Mesothelial cell of epicardium (in vitro differentiated cells): ENCODE measurements around the gene DDX39A. TPM values are rescaled to one million over a fixed set of nuclear protein-coding genes. Genes with fewer than 3 reads are reported as not detected.
"Not testable (repeated sequence)": the region's sequence is repeated elsewhere in the genome, so short reads cannot be mapped to it uniquely, and the experiment has no call there.

ENCODE experiments used
- DNase-seq, 2 experiments: peaks; one replicate each; pipeline ENCODE4 v3.0.0; 2021; ENCODE audit warnings: low spot score in 2 of 2; ENCODE audit not compliant: unreplicated experiment in 2 of 2
- H3K27ac Mint-ChIP-seq: 2 replicates; pipeline ENCODE4 v1.8.0; 2021; ENCODE audit warnings: mixed read lengths
- H3K27me3 Mint-ChIP-seq: 2 replicates; pipeline ENCODE4 v1.8.0; 2021; ENCODE audit warnings: low read depth, mixed read lengths
- H3K36me3 Mint-ChIP-seq: 2 replicates; pipeline ENCODE4 v1.8.0; 2021; ENCODE audit warnings: mixed read lengths
- H3K4me1 Mint-ChIP-seq: 2 replicates; pipeline ENCODE4 v1.8.0; 2021; ENCODE audit warnings: mixed read lengths
- H3K4me3 Mint-ChIP-seq: 2 replicates; pipeline ENCODE4 v1.8.0; 2021; ENCODE audit warnings: mild to moderate bottlenecking, moderate library complexity, mixed read lengths
- H3K9me3 Mint-ChIP-seq: 2 replicates; pipeline ENCODE4 v1.8.0; 2021; ENCODE audit warnings: mixed read lengths
- CTCF ChIP-seq: fragments of 200-600 bp; sonication (generic); IDR thresholded peaks from one replicate; pipeline ENCODE4 v1.5.0; 2021; ENCODE audit warnings: antibody characterized with exemption; ENCODE audit not compliant: unreplicated experiment
- total RNA-seq: library from RNA; stranded (reverse); gene quantifications from 3 replicates; pipeline ENCODE4 v1.2.1, GENCODE V29; 2021

The DDX39A gene
- total RNA-seq, 1 donor from 2014 or later = 68.6 TPM

GRCh38 chr19:14366529-14366928, 52.6 kb downstream of the DDX39A start:
- H3K4me3 Mint-ChIP-seq = no peak overlapping the region
- no peaks in the 10 kb centered on the region for H3K27me3 Mint-ChIP-seq
- H3K27ac Mint-ChIP-seq = peak overlapping the region; percentile 50
- peaks cover 29% of the 10 kb centered on the region for H3K4me1 Mint-ChIP-seq
- TF ChIP-seq CTCF = no peak
- peaks cover 3% of the 10 kb centered on the region for H3K9me3 Mint-ChIP-seq
- peak; percentile 47 to 74 for DNase-seq
- H3K36me3 Mint-ChIP-seq = no peaks in the 10 kb centered on the region

- H3K27ac Mint-ChIP-seq = peak overlapping the region; percentile 84
- H3K27me3 Mint-ChIP-seq, DNase-seq, H3K36me3 Mint-ChIP-seq, H3K9me3 Mint-ChIP-seq: not testable (repeated sequence)
- peaks cover 26% of the 10 kb centered on the region for H3K4me1 Mint-ChIP-seq
- peak overlapping the region; percentile 57 for H3K4me3 Mint-ChIP-seq
Measured at GRCh38 chr19:14364098-14364443, 55.1 kb downstream of the DDX39A start.

- peaks cover 26% of the 10 kb centered on the region for H3K4me1 Mint-ChIP-seq
- H3K27me3 Mint-ChIP-seq = no peaks in the 10 kb centered on the region
- TF ChIP-seq CTCF = no peak
- peak overlapping the region; percentile 84 for H3K27ac Mint-ChIP-seq
- peak overlapping the region; percentile 57 for H3K4me3 Mint-ChIP-seq
- peaks cover 3% of the 10 kb centered on the region for H3K9me3 Mint-ChIP-seq
- H3K36me3 Mint-ChIP-seq = no peaks in the 10 kb centered on the region
- peak; percentile 60 to 70 for DNase-seq
Measured at GRCh38 chr19:14363183-14364097, 55.7 kb downstream of the DDX39A start.

- no peak for DNase-seq
- Mint-ChIP-seq H3K4me1 (peaks cover 26% of the 10 kb centered on the region), H3K9me3 (no peaks in the 10 kb centered on the region), H3K4me3 (peak overlapping the region; percentile 41), H3K27ac (peak overlapping the region; percentile 84), H3K36me3 (no peaks in the 10 kb centered on the region), H3K27me3 (no peaks in the 10 kb centered on the region)
- TF ChIP-seq CTCF = no peak
Measured at GRCh38 chr19:14361824-14362223, 57.3 kb downstream of the DDX39A start.

Other genes with a start within 250 kb of the DDX39A start
- gene ADGRL1, start 213.2 kb downstream of the DDX39A start, total RNA-seq = 97.9 to 106 TPM (median 102 TPM) in 3 replicates
- 4.5 to 5.4 TPM (median 4.9 TPM) in 3 replicates for gene ADGRE5, start 37.9 kb downstream of the DDX39A start, total RNA-seq
- gene PKN1, start 14.0 kb upstream of the DDX39A start, total RNA-seq = 84.5 to 89.1 TPM (median 85.9 TPM) in 3 replicates
- gene PTGER1, start 56.0 kb upstream of the DDX39A start, total RNA-seq = 2.8 to 3.5 TPM (median 2.8 TPM) in 3 replicates
- gene GIPC1, start 76.8 kb upstream of the DDX39A start, total RNA-seq = 108 to 111 TPM (median 111 TPM) in 3 replicates
- gene DNAJB1, start 99.1 kb upstream of the DDX39A start, total RNA-seq = 106 to 113 TPM (median 110 TPM) in 3 replicates
- gene TECR, start 110.3 kb upstream of the DDX39A start, total RNA-seq = 111 to 116 TPM (median 115 TPM) in 3 replicates
- gene NDUFB7, start 152.7 kb upstream of the DDX39A start, total RNA-seq = 117 to 122 TPM (median 119 TPM) in 3 replicates
- not detected in 3 replicates for gene CLEC17A, start 163.7 kb upstream of the DDX39A start, total RNA-seq